ENCODE results near the gene ISYNA1. TPM values are rescaled to one million over a fixed set of nuclear protein-coding genes. Genes with fewer than 3 reads are reported as not detected.
A peak's percentile ranks its signal among the peaks of the same experiment; 100 is the strongest.

ISYNA1 gene
- total RNA-seq, 2 donors from 2014 or later, result 60.9 to 143 TPM

DNA sequence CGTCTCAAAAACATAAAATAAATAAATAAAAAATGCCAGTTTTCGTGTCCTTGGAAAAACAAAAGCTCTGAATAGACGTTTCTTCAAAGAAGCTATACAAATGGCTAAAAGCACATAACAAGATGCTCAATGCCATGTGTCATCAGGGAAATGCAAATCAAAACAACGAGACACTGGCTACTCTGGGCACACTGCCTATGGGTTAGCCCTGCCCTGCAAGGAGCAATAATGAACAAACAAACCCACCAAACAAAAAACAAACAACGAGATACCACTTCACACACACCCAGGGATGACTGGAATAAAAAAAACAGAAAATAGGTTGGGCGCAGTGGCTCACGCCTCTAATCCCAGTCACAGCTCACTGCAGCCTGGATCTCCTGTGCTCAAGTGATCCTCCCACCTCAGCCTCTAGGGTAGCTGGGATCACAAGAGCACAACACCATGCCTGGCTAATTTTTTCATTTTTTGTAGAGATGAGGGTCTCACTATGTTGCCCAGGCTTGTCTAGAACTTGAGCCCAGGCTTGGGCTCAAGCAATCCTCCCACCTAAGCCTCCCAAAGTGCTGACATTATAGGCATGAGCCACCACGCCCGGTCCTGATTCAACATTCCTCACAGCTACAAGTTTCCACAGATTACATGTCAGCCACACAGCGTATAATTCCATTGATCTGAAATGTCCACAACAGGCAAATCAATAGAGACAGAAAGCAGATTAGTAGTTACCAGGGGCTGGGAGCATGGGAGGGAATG is 15.5 kb upstream of the ISYNA1 start:
- Histone ChIP-seq H3K4me3 (no peak overlapping the region), H3K27ac (no peak overlapping the region), H3K36me3 (peaks cover 40% of the 10 kb centered on the region), H3K4me1 (ENCODE audit: control insufficient read depth in 1 of 2, low read depth in 2 of 2) (peaks cover 4 to 27% of the 10 kb centered on the region in 2 donors), H3K9me3 (no peaks in the 10 kb centered on the region), H3K27me3 (replicated peaks; ENCODE audit: insufficient read depth) (no peaks in the 10 kb centered on the region)
- DNase-seq (ENCODE audit: low spot score) (no peak), ATAC-seq (ENCODE audit: insufficient number of reproducible peaks, low FRiP score, low read depth) (no peak)
- TF ChIP-seq, protein P1, sequence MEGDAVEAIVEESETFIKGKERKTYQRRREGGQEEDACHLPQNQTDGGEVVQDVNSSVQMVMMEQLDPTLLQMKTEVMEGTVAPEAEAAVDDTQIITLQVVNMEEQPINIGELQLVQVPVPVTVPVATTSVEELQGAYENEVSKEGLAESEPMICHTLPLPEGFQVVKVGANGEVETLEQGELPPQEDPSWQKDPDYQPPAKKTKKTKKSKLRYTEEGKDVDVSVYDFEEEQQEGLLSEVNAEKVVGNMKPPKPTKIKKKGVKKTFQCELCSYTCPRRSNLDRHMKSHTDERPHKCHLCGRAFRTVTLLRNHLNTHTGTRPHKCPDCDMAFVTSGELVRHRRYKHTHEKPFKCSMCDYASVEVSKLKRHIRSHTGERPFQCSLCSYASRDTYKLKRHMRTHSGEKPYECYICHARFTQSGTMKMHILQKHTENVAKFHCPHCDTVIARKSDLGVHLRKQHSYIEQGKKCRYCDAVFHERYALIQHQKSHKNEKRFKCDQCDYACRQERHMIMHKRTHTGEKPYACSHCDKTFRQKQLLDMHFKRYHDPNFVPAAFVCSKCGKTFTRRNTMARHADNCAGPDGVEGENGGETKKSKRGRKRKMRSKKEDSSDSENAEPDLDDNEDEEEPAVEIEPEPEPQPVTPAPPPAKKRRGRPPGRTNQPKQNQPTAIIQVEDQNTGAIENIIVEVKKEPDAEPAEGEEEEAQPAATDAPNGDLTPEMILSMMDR (IDR thresholded peaks at IDR 0.05), result no peak

DNA sequence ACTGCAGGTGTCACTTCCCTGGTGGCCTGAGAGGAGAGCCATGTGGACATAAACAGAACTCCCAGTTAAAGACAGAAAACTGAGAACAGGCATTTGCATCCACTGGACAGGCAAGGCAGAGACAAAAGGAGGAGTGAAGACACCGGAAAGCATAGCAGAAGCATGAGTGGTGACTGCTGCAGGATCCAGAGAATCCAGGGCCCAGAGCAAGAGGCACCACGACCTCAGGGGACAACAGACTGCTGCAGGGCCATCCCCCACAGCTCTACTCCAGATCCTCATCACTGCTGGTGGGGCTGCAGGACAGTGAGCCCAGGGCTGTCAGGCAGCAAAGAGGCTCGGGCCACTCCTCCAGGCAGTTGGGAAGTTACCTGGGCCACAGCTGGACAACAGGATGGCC is 14.5 kb upstream of the ISYNA1 start:
- Histone ChIP-seq H3K4me3 (no peak overlapping the region), H3K36me3 (peaks cover 46% of the 10 kb centered on the region), H3K27ac (no peak overlapping the region), H3K9me3 (no peaks in the 10 kb centered on the region), H3K27me3 (replicated peaks; ENCODE audit: insufficient read depth) (no peaks in the 10 kb centered on the region), H3K4me1 (ENCODE audit: control insufficient read depth in 1 of 2, low read depth in 2 of 2) (peaks cover 4 to 19% of the 10 kb centered on the region in 2 donors)
- ATAC-seq (ENCODE audit: insufficient number of reproducible peaks, low FRiP score, low read depth), result no peak
- TF ChIP-seq, protein P1 (IDR thresholded peaks at IDR 0.05), result no peak
- no peak for DNase-seq (ENCODE audit: low spot score)

DNA sequence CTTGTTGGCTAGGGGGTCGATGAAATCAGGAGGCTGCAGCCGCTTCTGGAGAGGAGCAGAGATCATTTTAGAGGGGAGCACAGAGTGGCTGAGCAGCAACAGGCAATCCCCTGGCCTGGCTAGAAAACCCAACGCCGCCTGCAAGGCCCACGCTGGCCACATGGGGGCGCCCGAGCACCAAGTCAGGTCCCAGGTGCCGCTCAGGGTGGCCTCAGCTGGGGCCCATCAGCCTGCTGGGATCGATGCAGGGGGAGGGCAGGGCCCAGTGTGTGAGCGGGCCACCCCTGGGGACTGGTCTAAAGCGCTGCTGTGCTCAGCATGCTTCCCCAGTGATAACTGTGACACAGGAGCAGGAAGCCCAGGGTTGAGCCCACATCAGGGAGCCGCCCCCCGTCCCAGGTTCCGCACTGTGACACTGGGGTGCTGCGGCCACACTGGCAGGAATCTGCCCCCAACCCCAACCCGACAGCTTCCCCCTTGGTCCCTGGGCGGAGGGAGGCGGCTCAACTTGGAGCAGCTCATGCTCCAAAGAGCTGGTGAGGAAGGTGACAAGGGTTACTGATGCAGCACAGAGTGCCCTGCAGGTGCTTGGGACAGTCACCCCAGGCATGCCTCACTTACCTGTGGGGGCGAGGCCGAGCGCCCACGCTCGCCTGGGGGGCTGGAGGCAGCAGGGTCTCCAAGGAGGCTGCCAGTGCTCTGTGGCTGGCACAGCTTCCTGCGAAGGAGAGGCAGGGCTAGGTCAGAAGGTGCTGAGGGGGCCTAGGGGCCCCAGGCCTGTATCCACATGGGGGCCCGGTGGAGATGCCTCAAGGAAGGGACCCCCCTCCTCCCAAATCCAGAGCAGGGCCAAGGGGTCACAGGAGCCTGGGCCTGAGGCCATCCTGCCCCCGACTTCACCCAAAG is 13.3 kb upstream of the ISYNA1 start:
- DNase-seq (ENCODE audit: low spot score), result no peak
- H3K27ac ChIP-seq, result no peak overlapping the region
- ATAC-seq (ENCODE audit: insufficient number of reproducible peaks, low FRiP score, low read depth), result peak; percentile 56

GRCh38 chr19:18450021-18450930 is 12.3 kb upstream of the ISYNA1 start:
- Histone ChIP-seq H3K27ac (no peak overlapping the region), H3K4me1 (ENCODE audit: control insufficient read depth in 1 of 2, low read depth in 2 of 2) (peaks cover 0 to 8% of the 10 kb centered on the region in 2 donors), H3K36me3 (peaks cover 56% of the 10 kb centered on the region), H3K9me3 (no peaks in the 10 kb centered on the region), H3K27me3 (replicated peaks; ENCODE audit: insufficient read depth) (no peaks in the 10 kb centered on the region), H3K4me3 (no peak overlapping the region)
- no peak for DNase-seq (ENCODE audit: low spot score)
- TF ChIP-seq, protein P1 (IDR thresholded peaks at IDR 0.05), result no peak
- no peak for ATAC-seq (ENCODE audit: insufficient number of reproducible peaks, low FRiP score, low read depth)

More for the DNA sequence above, 13.3 kb upstream of the ISYNA1 start:
- no peaks in the 10 kb centered on the region for H3K9me3 ChIP-seq
- H3K36me3 ChIP-seq, result peaks cover 52% of the 10 kb centered on the region
- peaks cover 0 to 8% of the 10 kb centered on the region in 2 donors for H3K4me1 ChIP-seq (ENCODE audit: control insufficient read depth in 1 of 2, low read depth in 2 of 2)
- TF ChIP-seq, protein P1 (IDR thresholded peaks at IDR 0.05), result peak; percentile 98
- H3K4me3 ChIP-seq, result no peak overlapping the region
- H3K27me3 ChIP-seq (replicated peaks; ENCODE audit: insufficient read depth), result no peaks in the 10 kb centered on the region
